GM12872 (cell line): ENCODE measurements around the gene HOXB13.
A peak's percentile ranks its signal among the peaks of the same experiment; 100 is the strongest.

Source experiments
- CTCF ChIP-seq: IDR thresholded peaks from 3 replicates; pipeline ENCODE4 v1.5.1; 2011; ENCODE audit warnings: low read depth, mild to moderate bottlenecking, low read length, moderate library complexity; ENCODE audit not compliant: insufficient read depth

HOXB13 gene

GRCh38 chr17:48727415-48728175 is 955 bp downstream of the HOXB13 start:
- TF ChIP-seq CTCF, result no peak

- no peak for TF ChIP-seq CTCF
These were observed 1.6 kb downstream of the HOXB13 start for GRCh38 chr17:48726916-48727286.

GRCh38 chr17:48726114-48726915 is 2.2 kb downstream of the HOXB13 start:
- no peak for TF ChIP-seq CTCF

GRCh38 chr17:48725288-48726064 is 3.1 kb downstream of the HOXB13 start:
- TF ChIP-seq CTCF, result no peak

- TF ChIP-seq CTCF, result no peak
These were observed 3.6 kb downstream of the HOXB13 start for GRCh38 chr17:48725004-48725287.

- peak; percentile 74 for TF ChIP-seq CTCF
These were observed 4.1 kb downstream of the HOXB13 start for GRCh38 chr17:48724251-48725003.
